K562 (cell line): ENCODE measurements around the gene GPAT2. TPM values are rescaled to one million over a fixed set of nuclear protein-coding genes. Genes with fewer than 3 reads are reported as not detected.
"Not testable (repeated sequence)": the region's sequence is repeated elsewhere in the genome, so short reads cannot be mapped to it uniquely, and the experiment has no call there.

Source experiments
- ATF7 ChIP-seq: fragments of 450-650 bp; IDR thresholded peaks from 2 replicates; pipeline ENCODE4 v1.7.1; 2014; ENCODE audit warnings: mild to moderate bottlenecking, moderate library complexity
- C11orf30 ChIP-seq: fragments of 450-650 bp; IDR thresholded peaks from 2 replicates; pipeline ENCODE4 v1.6.1; 2016; ENCODE audit warnings: low read depth, mild to moderate bottlenecking
- CREB1 ChIP-seq, 2 experiments: sonication (generic) in 1 of 2; formaldehyde crosslinking in 1 of 2; IDR thresholded peaks; 2 replicates each; pipeline versions ENCODE4 v1.6.1 to v1.8.0; 2012 to 2022; ENCODE audit warnings: inconsistent platforms in 1 of 2, mild to moderate bottlenecking in 1 of 2, missing genetic modification reagents in 1 of 2, moderate library complexity in 1 of 2
- CREM ChIP-seq: IDR thresholded peaks from 2 replicates; pipeline ENCODE4 v1.6.1; 2014; ENCODE audit warnings: antibody characterized with exemption, low read depth
- CXXC5 ChIP-seq: fragments of 250-450 bp; sonication (Bioruptor Pico); IDR thresholded peaks from 2 replicates; pipeline ENCODE4 v1.8.0; 2022; ENCODE audit warnings: inconsistent platforms, mild to moderate bottlenecking, moderate library complexity
- GABPB1 ChIP-seq: sonication (generic); formaldehyde crosslinking; IDR thresholded peaks from 2 replicates; pipeline ENCODE4 v1.8.0; 2022; ENCODE audit warnings: mild to moderate bottlenecking, missing genetic modification reagents
- HNRNPL ChIP-seq: fragments of 200-400 bp; formaldehyde crosslinking; IDR thresholded peaks from 2 replicates; pipeline ENCODE4 v1.6.1; 2017; ENCODE audit warnings: low read depth, mild to moderate bottlenecking, low read length
- JUND ChIP-seq, 2 experiments: IDR thresholded peaks; 2 replicates in 1 of 2; 3 replicates in 1 of 2; pipeline ENCODE4 v1.6.1; 2011; ENCODE audit warnings: borderline replicate concordance in 2 of 2, low read depth in 2 of 2, low read length in 2 of 2, improper control_type of control experiment in 1 of 2, missing biosample characterization in 1 of 2, missing genetic modification characterization in 1 of 2, missing genetic modification reagents in 1 of 2
- MAZ ChIP-seq, 2 experiments: fragments of 450-650 bp in 1 of 2; sonication (generic) in 1 of 2; formaldehyde crosslinking; IDR thresholded peaks in 1 of 2; conservative IDR thresholded peaks in 1 of 2; 2 replicates each; pipeline versions ENCODE4 v1.4.0 to v1.5.0; 2020; ENCODE audit warnings: mild to moderate bottlenecking in 1 of 2, missing genetic modification reagents in 1 of 2
- MNT ChIP-seq, 2 experiments: fragments of 450-650 bp; conservative IDR thresholded peaks; 2 replicates each; pipeline ENCODE4 v1.6.1; 2017; ENCODE audit warnings: mild to moderate bottlenecking in 2 of 2, moderate library complexity in 2 of 2
- MTA1 ChIP-seq: fragments of 450-650 bp; IDR thresholded peaks from 2 replicates; pipeline ENCODE4 v1.6.1; 2017; ENCODE audit warnings: borderline replicate concordance
- NRF1 ChIP-seq, 2 experiments: fragments of 450-650 bp; IDR thresholded peaks in 1 of 2; conservative IDR thresholded peaks in 1 of 2; 2 replicates each; pipeline ENCODE4 v1.6.1; 2014; ENCODE audit warnings: mild to moderate bottlenecking in 2 of 2
- PHF20 ChIP-seq: fragments of 450-650 bp; IDR thresholded peaks from 2 replicates; pipeline ENCODE4 v1.6.1; 2018; ENCODE audit not compliant: partially characterized antibody
- POLR2A ChIP-seq: fragments of 450-650 bp; conservative IDR thresholded peaks from 2 replicates; pipeline ENCODE4 v1.6.1; 2016
- POLR2G ChIP-seq: fragments of 200-400 bp; formaldehyde crosslinking; IDR thresholded peaks from 2 replicates; pipeline ENCODE4 v1.6.1; 2017; ENCODE audit warnings: low read depth, mild to moderate bottlenecking, antibody characterized with exemption, low read length, moderate library complexity
- RBFOX2 ChIP-seq: fragments of 200-400 bp; formaldehyde crosslinking; IDR thresholded peaks from 2 replicates; pipeline ENCODE4 v1.6.1; 2017; ENCODE audit warnings: low read depth, mild to moderate bottlenecking, low read length, moderate library complexity
- SUPT5H ChIP-seq: fragments of 450-650 bp; IDR thresholded peaks from 2 replicates; pipeline ENCODE4 v1.6.1; 2016
- VEZF1 ChIP-seq: fragments of 200-800 bp; sonication (Bioruptor generic); IDR thresholded peaks from 2 replicates; pipeline ENCODE4 v1.6.1; 2017; ENCODE audit warnings: missing genetic modification characterization, missing compliant biosample characterization
- ZBTB7A ChIP-seq: IDR thresholded peaks from 2 replicates; pipeline ENCODE4 v1.6.1; 2011; ENCODE audit warnings: low read depth, mild to moderate bottlenecking, low read length, moderate library complexity, borderline replicate concordance; ENCODE audit not compliant: control insufficient read depth
- polyA plus RNA-seq, 8 experiments: library from polyadenylated mRNA; depleted of rRNA in 4 of 8; stranded (reverse) in 5 of 8; unstranded in 3 of 8; fragments of >200 nt; fragmentation: Nextera tagmentation in 2 of 8; fragmentation: Illumina TruSeq in 1 of 8; extraction: Ambion mirVana in 2 of 8; extraction: Trizol in 1 of 8; gene quantifications; 2 replicates each; pipeline versions ENCODE4 v1.2.1 to v1.2.3, GENCODE V29; 2011 to 2014; ENCODE audit warnings: inconsistent platforms in 1 of 8, missing spikeins in 1 of 8
- total RNA-seq, 7 experiments: library from RNA; depleted of rRNA in 6 of 7; stranded (reverse); fragments of >200 nt in 6 of 7; fragmentation: Illumina TruSeq in 2 of 7; extraction: Trizol in 2 of 7; gene quantifications; 2 replicates each; pipeline versions ENCODE4 v1.2.1 to v1.2.3, GENCODE V29; 2011 to 2021; ENCODE audit warnings: low replicate concordance in 1 of 7

The GPAT2 gene
- total and polyA plus RNA-seq, 9 of the 15 experiments (the other 6 are each of a cell fraction or from before 2014, with no cell fraction given), result 0.01 to 1.2 (median 0.22) TPM; not detected in 3

GRCh38 chr2:96010320-96011128 lies 24.2 kb downstream of the GPAT2 start (continued):
- TF ChIP-seq JUND (IDR thresholded peaks at IDR 0.05; ENCODE audit: borderline replicate concordance, low read depth, low read length) (0 out of 2 replicates have a peak, but pooled peaks have one; percentile 23), ZBTB7A (peak; percentile 37; the same call in 1 of the 2 replicates), GABPB1 (CRISPR knock-in tag) (peak; percentile 25; the same call in 1 of the 2 replicates), MNT (conservative IDR thresholded peaks at IDR 0.05) (peak in 1 of 2 experiments; percentile 43; a peak in 1 of 4 replicates), MTA1 (peak; percentile 79; the same call in 1 of the 2 replicates), POLR2A (peak; percentile 59; the same call in 1 of the 2 replicates), VEZF1 (peak; percentile 63), CXXC5 (CRISPR knock-in tag) (peak; percentile 56), C11orf30 (peak; percentile 48), SUPT5H (peak; percentile 34; the same call in 1 of the 2 replicates), PHF20 (peak; percentile 58), ATF7 (peak; percentile 85), NRF1 (conservative IDR thresholded peaks at IDR 0.05 in 1 of 2, IDR thresholded peaks at IDR 0.05 in 1 of 2) (peak; percentile 32 to 38; a peak in 3 of 4 replicates), CREB1 (IDR thresholded peaks at IDR 0.05) (peak; percentile 80), CREB1 (CRISPR knock-in tag; IDR thresholded peaks at IDR 0.05) (peak; percentile 84), CREM (peak; percentile 94), POLR2G (peak; percentile 73), HNRNPL (peak; percentile 44; the same call in 1 of the 2 replicates), MAZ (CRISPR knock-in tag; conservative IDR thresholded peaks at IDR 0.05 in 1 of 2, IDR thresholded peaks at IDR 0.05 in 1 of 2) (peak in 1 of 2 experiments; percentile 71; a peak in 3 of 4 replicates), RBFOX2 (peak; percentile 61)
- TF ChIP-seq JUND (tag; IDR thresholded peaks at IDR 0.05; ENCODE audit: borderline replicate concordance, low read depth, low read length), result not testable (repeated sequence)
